ENCODE results near the gene ZNF320. TPM values are rescaled to one million over a fixed set of nuclear protein-coding genes. Genes with fewer than 3 reads are reported as not detected.

Gene ZNF320
- total RNA-seq, 2 donors from 2014 or later: 4.0 to 5.1 TPM

Other genes starting within 250 kb of the ZNF320 start
- 10 to 100 TPM; 21.1 to 25.8 TPM for gene ZNF611, start 162.6 kb downstream of the ZNF320 start, total RNA-seq
- gene ZNF600, start 110.8 kb downstream of the ZNF320 start, total RNA-seq: 10 to 100 TPM in 1 of 2 donors, 1 to 10 TPM in 1; 5.7 to 17.9 TPM
- gene ZNF28, start 76.0 kb downstream of the ZNF320 start, total RNA-seq: 10 to 100 TPM; 10.2 to 11.6 TPM
- 10 to 100 TPM; 10.5 to 12.2 TPM for gene ZNF468, start 40.0 kb downstream of the ZNF320 start, total RNA-seq
- 1 to 10 TPM; 3.7 to 4.4 TPM for gene ZNF888, start 25.8 kb upstream of the ZNF320 start, total RNA-seq
- gene ZNF816, start 65.2 kb upstream of the ZNF320 start, total RNA-seq: 1 to 10 TPM; 3.5 to 4.8 TPM
- gene ERVV-1, start 116.3 kb upstream of the ZNF320 start, total RNA-seq: not detected
- not detected for gene ERVV-2, start 147.1 kb upstream of the ZNF320 start, total RNA-seq
- gene ZNF160, start 205.8 kb upstream of the ZNF320 start, total RNA-seq: 10 to 100 TPM; 31.2 to 34.1 TPM
- under 1 TPM in 1 of 2 donors, not detected in 1; 0.62 TPM for gene ZNF415, start 235.3 kb upstream of the ZNF320 start, total RNA-seq

All from T-helper 17 cell (primary cell).